Measurements from ENCODE around the gene MYO1D. TPM values are rescaled to one million over a fixed set of nuclear protein-coding genes. Genes with fewer than 3 reads are reported as not detected.

Gene MYO1D
- total RNA-seq, 2 donors from 2014 or later: 238 to 382 TPM

GRCh38 chr17:32854207-32854606 is 22.7 kb downstream of the MYO1D start:
- Histone ChIP-seq H3K4me1 (no peaks in the 10 kb centered on the region), H3K9ac (ENCODE audit: low read depth in 2 of 2, low read length in 2 of 2) (peak overlapping the region in 1 of 2 donors; percentile 21), H3K27me3 (no peaks in the 10 kb centered on the region), H3K27ac (peak overlapping the region; percentile 81), H3K9me3 (no peaks in the 10 kb centered on the region), H3K4me3 (no peak overlapping the region), H3K36me3 (no peaks in the 10 kb centered on the region)
- intact Hi-C loops (cut with DNase I): no loop called here
- DNase-seq: no peak
- no peak for TF ChIP-seq CTCF (IDR thresholded peaks at IDR 0.05)

GRCh38 chr17:32852811-32853210 is 24.1 kb downstream of the MYO1D start:
- Histone ChIP-seq H3K9ac (ENCODE audit: low read depth in 2 of 2, low read length in 2 of 2) (no peak overlapping the region), H3K9me3 (no peaks in the 10 kb centered on the region), H3K36me3 (no peaks in the 10 kb centered on the region), H3K27me3 (no peaks in the 10 kb centered on the region), H3K27ac (peak overlapping the region; percentile 81), H3K4me1 (no peaks in the 10 kb centered on the region), H3K4me3 (no peak overlapping the region)
- no peak for DNase-seq
- TF ChIP-seq CTCF (IDR thresholded peaks at IDR 0.05): no peak
- intact Hi-C loops (cut with DNase I): no loop called here

GRCh38 chr17:32849879-32850278 is 27.0 kb downstream of the MYO1D start:
- Histone ChIP-seq H3K9ac (ENCODE audit: low read depth in 2 of 2, low read length in 2 of 2) (no peak overlapping the region), H3K9me3 (no peaks in the 10 kb centered on the region), H3K4me1 (no peaks in the 10 kb centered on the region), H3K27me3 (no peaks in the 10 kb centered on the region), H3K27ac (no peak overlapping the region), H3K4me3 (no peak overlapping the region), H3K36me3 (no peaks in the 10 kb centered on the region)
- no peak for DNase-seq
- no peak for TF ChIP-seq CTCF (IDR thresholded peaks at IDR 0.05)
- intact Hi-C loops (cut with DNase I): no loop called here

GRCh38 chr17:32847977-32848376 is 28.9 kb downstream of the MYO1D start:
- DNase-seq: no peak
- TF ChIP-seq CTCF (IDR thresholded peaks at IDR 0.05): no peak
- Histone ChIP-seq H3K4me3 (no peak overlapping the region), H3K27me3 (no peaks in the 10 kb centered on the region), H3K9me3 (no peaks in the 10 kb centered on the region), H3K4me1 (no peaks in the 10 kb centered on the region), H3K9ac (ENCODE audit: low read depth in 2 of 2, low read length in 2 of 2) (peak overlapping the region in 1 of 2 donors; percentile 61), H3K36me3 (no peaks in the 10 kb centered on the region), H3K27ac (peak overlapping the region; percentile 73)
- intact Hi-C loops (cut with DNase I): no loop called here

GRCh38 chr17:32846143-32846542 is 30.8 kb downstream of the MYO1D start:
- DNase-seq: no peak
- Histone ChIP-seq H3K4me1 (no peaks in the 10 kb centered on the region), H3K27me3 (no peaks in the 10 kb centered on the region), H3K27ac (no peak overlapping the region), H3K9ac (ENCODE audit: low read depth in 2 of 2, low read length in 2 of 2) (no peak overlapping the region), H3K4me3 (no peak overlapping the region), H3K9me3 (no peaks in the 10 kb centered on the region), H3K36me3 (no peaks in the 10 kb centered on the region)
- TF ChIP-seq CTCF (IDR thresholded peaks at IDR 0.05): no peak
- intact Hi-C loops (cut with DNase I): no loop called here

- intact Hi-C loops (cut with DNase I): no loop called here
- no peak overlapping the region for H3K9ac ChIP-seq (ENCODE audit: low read depth in 2 of 2, low read length in 2 of 2)
- TF ChIP-seq CTCF (IDR thresholded peaks at IDR 0.05): no peak
- DNase-seq: no peak
- H3K36me3 ChIP-seq: no peaks in the 10 kb centered on the region
- no peak overlapping the region for H3K4me3 ChIP-seq
- no peak overlapping the region for H3K27ac ChIP-seq
- no peaks in the 10 kb centered on the region for H3K4me1 ChIP-seq
- H3K9me3 ChIP-seq: no peaks in the 10 kb centered on the region
- no peaks in the 10 kb centered on the region for H3K27me3 ChIP-seq
These were observed 36.7 kb downstream of the MYO1D start for GRCh38 chr17:32840241-32840640.
